HCT116 (cell line): ENCODE measurements around the gene SGSM2. TPM values are rescaled to one million over a fixed set of nuclear protein-coding genes. Genes with fewer than 3 reads are reported as not detected.
"Not testable (repeated sequence)": the region's sequence is repeated elsewhere in the genome, so short reads cannot be mapped to it uniquely, and the experiment has no call there.

Experiments used
- ATAC-seq: fragments of 200-7000 bp; cut with Tn5 transposase; 2 replicates; pipeline ENCODE4 v1.9.1; 2020; ENCODE audit warnings: mild to moderate bottlenecking, moderate library complexity
- BruUV-seq: library from RNA; stranded (reverse); fragments of 400-500 nt; replicated peaks from 2 replicates; lab custom pipeline; 2021; lab: Mats Ljungman, UMichigan
- CTCF ChIA-PET: fragments of 300-600 bp; sonication (Branson Sonifier 250); formaldehyde crosslinking; loops from one replicate; lab custom pipeline; 2021; ENCODE audit warnings: antibody characterized with exemption; lab: Charles Lee
- POLR2A ChIA-PET: fragments of 300-600, 350-600 bp; sonication (Branson Sonifier 250); formaldehyde crosslinking; loops from one replicate; lab custom pipeline; 2021; ENCODE audit warnings: antibody characterized with exemption; lab: Charles Lee
- RAD21 ChIA-PET, 2 experiments: fragments of 300-600 bp; sonication (Branson Sonifier 250); formaldehyde crosslinking; loops; one replicate each; lab custom pipeline; 2023; ENCODE audit warnings: low total read pairs in 2 of 2; ENCODE audit not compliant: uncharacterized antibody in 2 of 2, unreplicated experiment in 2 of 2, low non-redundant PET in 1 of 2; lab: Charles Lee
- DNase-seq: peaks from one replicate; pipeline ENCODE4 v3.0.0-alpha.2; 2010; ENCODE audit warnings: low read depth, low spot score
- H2AFZ ChIP-seq: fragments of 200-600 bp; shearing (Covaris generic), sonication (generic); 2 replicates; pipeline ENCODE4 v1.6.1; 2017; ENCODE audit warnings: low read depth, mixed run types, mixed read lengths, antibody characterized with exemption, low read length; ENCODE audit not compliant: poor library complexity, severe bottlenecking
- H3K27ac ChIP-seq: 2 replicates; pipeline ENCODE4 v1.5.1; 2012; ENCODE audit warnings: low read depth, low read length
- H3K27me3 ChIP-seq: fragments of 200-600 bp; sonication (generic); 2 replicates; pipeline ENCODE4 v1.6.1; 2016; ENCODE audit warnings: mixed run types, low read length, mixed read lengths; ENCODE audit not compliant: insufficient read depth
- H3K36me3 ChIP-seq, 2 experiments: fragments of 200-500 bp in 1 of 2; fragments of 200-600 bp in 1 of 2; sonication (Bioruptor generic) in 1 of 2; sonication (generic) in 1 of 2; 2 replicates each; pipeline versions ENCODE4 v1.5.1 to v1.6.1; 2014 to 2016; ENCODE audit warnings: low read length in 2 of 2, inconsistent platforms in 1 of 2, mixed read lengths in 1 of 2, mixed run types in 1 of 2; ENCODE audit not compliant: insufficient read depth in 2 of 2, control insufficient read depth in 1 of 2
- H3K4me1 ChIP-seq, 2 experiments: fragments of 200-600 bp in 1 of 2; sonication (generic) in 1 of 2; 2 replicates each; pipeline versions ENCODE4 v1.5.1 to v1.6.1; 2012 to 2017; ENCODE audit warnings: low read length in 2 of 2, inconsistent platforms in 1 of 2, mild to moderate bottlenecking in 1 of 2, mixed read lengths in 1 of 2, mixed run types in 1 of 2, moderate library complexity in 1 of 2; ENCODE audit not compliant: insufficient read depth in 2 of 2, control insufficient read depth in 1 of 2
- H3K4me2 ChIP-seq: fragments of 200-600 bp; sonication (generic); 2 replicates; pipeline ENCODE4 v1.6.1; 2017; ENCODE audit warnings: mixed run types, low read length, mixed read lengths
- H3K4me3 ChIP-seq, 2 experiments: fragments of 200-600 bp in 1 of 2; sonication (generic) in 1 of 2; replicated peaks in 1 of 2; 2 replicates each; pipeline ENCODE4 v1.5.1; 2011 to 2016; ENCODE audit warnings: low read length in 2 of 2, control low read depth in 1 of 2, low read depth in 1 of 2, mild to moderate bottlenecking in 1 of 2, mixed read lengths in 1 of 2, mixed run types in 1 of 2
- H3K79me2 ChIP-seq: fragments of 200-600 bp; sonication (generic); 2 replicates; pipeline ENCODE4 v1.6.1; 2017; ENCODE audit warnings: mild to moderate bottlenecking, mixed run types, low read length, moderate library complexity, mixed read lengths; ENCODE audit not compliant: insufficient read depth
- H3K9ac ChIP-seq: fragments of 200-600 bp; sonication (generic); 2 replicates; pipeline ENCODE4 v1.6.1; 2016; ENCODE audit warnings: low read length, mixed read lengths
- H3K9me2 ChIP-seq: fragments of 200-600 bp; sonication (generic), shearing (Covaris generic); 2 replicates; pipeline ENCODE4 v1.6.1; 2017; ENCODE audit warnings: mixed run types, mild to moderate bottlenecking, moderate library complexity; ENCODE audit not compliant: insufficient read depth
- H3K9me3 ChIP-seq, 2 experiments: fragments of 200-500 bp in 1 of 2; fragments of 200-600 bp in 1 of 2; sonication (Bioruptor generic) in 1 of 2; sonication (generic) in 1 of 2; 2 replicates each; pipeline ENCODE4 v1.6.1; 2014 to 2017; ENCODE audit warnings: low read length in 2 of 2, mixed read lengths in 2 of 2, inconsistent platforms in 1 of 2, low read depth in 1 of 2, mild to moderate bottlenecking in 1 of 2, mixed run types in 1 of 2, moderate library complexity in 1 of 2; ENCODE audit not compliant: control insufficient read depth in 1 of 2, insufficient read depth in 1 of 2
- H4K20me1 ChIP-seq: fragments of 200-600 bp; sonication (generic), shearing (Covaris generic); 2 replicates; pipeline ENCODE4 v1.6.1; 2017; ENCODE audit warnings: mixed run types, mild to moderate bottlenecking, moderate library complexity; ENCODE audit not compliant: insufficient read depth
- FOSL1 ChIP-seq: IDR thresholded peaks from 2 replicates; pipeline ENCODE4 v1.6.1; 2012; ENCODE audit warnings: low read depth
- JUND ChIP-seq: IDR thresholded peaks from 2 replicates; pipeline ENCODE4 v1.6.1; 2012
- POLR2AphosphoS5 ChIP-seq: IDR thresholded peaks from 2 replicates; pipeline ENCODE4 v1.6.1; 2011; ENCODE audit warnings: mild to moderate bottlenecking, low read depth, low read length, moderate library complexity
- RAD21 ChIP-seq: IDR thresholded peaks from 2 replicates; pipeline ENCODE4 v1.6.1; 2012; ENCODE audit warnings: low read depth, mild to moderate bottlenecking
- TCF7L2 ChIP-seq: IDR thresholded peaks from 2 replicates; pipeline ENCODE4 v1.7.0; 2011; ENCODE audit warnings: borderline replicate concordance, inconsistent platforms; ENCODE audit not compliant: insufficient read depth, insufficient read length; ENCODE audit errors: extremely low read depth
- YY1 ChIP-seq: IDR thresholded peaks from 2 replicates; pipeline ENCODE4 v1.6.1; 2011; ENCODE audit warnings: low read length, low read depth, moderate library complexity, mild to moderate bottlenecking; ENCODE audit not compliant: insufficient replicate concordance; ENCODE audit errors: extremely low read depth
- intact Hi-C: fragments of 100-400 bp; cut with micrococcal nuclease; formaldehyde crosslinking; loops from 2 replicates; pipeline ENCODE4 v1.10.0; 2022
- total RNA-seq: library from RNA; stranded (reverse); gene quantifications from one replicate; pipeline ENCODE4 v1.2.1, GENCODE V29; 2021; ENCODE audit not compliant: unreplicated experiment

SGSM2 gene
- total RNA-seq, 1 experiment from 2014 or later: 68.1 TPM

DNA sequence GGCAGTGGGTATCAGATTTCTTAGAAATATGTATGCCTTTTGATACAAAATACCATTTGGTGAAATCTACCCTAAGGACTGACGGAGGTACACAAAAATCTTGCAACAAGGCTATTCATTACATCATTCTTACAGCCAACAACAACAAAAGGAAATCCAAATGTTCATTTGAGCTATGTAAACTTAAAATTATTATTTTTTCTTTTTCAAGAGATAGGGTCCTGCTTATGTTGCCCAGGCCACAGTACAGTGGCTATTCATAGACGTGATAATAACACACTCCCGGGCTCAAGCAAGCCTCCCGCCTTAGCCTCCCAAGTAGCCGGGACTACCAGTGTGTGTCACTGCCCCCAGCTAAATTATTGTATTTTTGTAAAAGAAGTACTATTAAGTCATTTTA lies 24.6 kb upstream of the SGSM2 start:
- Histone ChIP-seq H3K4me3 (no peak overlapping the region), H2AFZ (no peak overlapping the region), H3K79me2 (no peaks in the 10 kb centered on the region), H3K9ac (no peak overlapping the region), H3K9me2 (no peaks in the 10 kb centered on the region), H3K4me2 (no peak overlapping the region), H3K27me3 (no peaks in the 10 kb centered on the region), H3K36me3 (no peaks in the 10 kb centered on the region), H4K20me1 (no peaks in the 10 kb centered on the region; the same call in 1 of the 2 replicates), H3K4me1 (peaks cover 12 to 18% of the 10 kb centered on the region in 2 experiments), H3K9me3 (no peaks in the 10 kb centered on the region), H3K27ac (no peak overlapping the region)
- BruUV-seq: no TSS peak
- ChIA-PET CTCF (no interaction called here), POLR2A (interaction anchor here (1.7 kb wide), 1 partner anchor 9 kb away, joined by 4 read pairs; the partner anchor contains the start of genes SMG6 and SRR), RAD21 (no interaction called here)
- no peak for TF ChIP-seq RAD21
- no peak for TF ChIP-seq YY1
- no peak for TF ChIP-seq POLR2AphosphoS5
- intact Hi-C loops: no loop called here
- no peak for DNase-seq
- ATAC-seq: no peak

DNA sequence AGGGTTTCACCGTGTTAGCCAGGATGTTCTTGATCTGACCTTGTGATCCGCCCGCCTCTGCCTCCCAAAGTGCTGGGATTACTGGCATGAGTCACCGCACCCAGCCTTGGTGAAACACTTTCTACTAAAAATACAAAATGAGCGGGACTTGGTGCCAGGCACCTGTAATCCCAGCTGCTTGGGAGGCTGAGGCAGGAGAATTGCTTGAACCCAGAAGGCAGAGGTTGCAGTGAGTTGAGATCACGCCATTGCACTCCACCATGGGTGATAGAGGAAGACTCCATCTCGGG lies 20.4 kb upstream of the SGSM2 start:
- DNase-seq, H4K20me1 ChIP-seq, RAD21 ChIA-PET, H3K27me3 ChIP-seq, H3K9me3 ChIP-seq, H3K36me3 ChIP-seq, BruUV-seq, H3K79me2 ChIP-seq, H3K9me2 ChIP-seq, H2AFZ ChIP-seq, intact Hi-C loops, CTCF ChIA-PET: not testable (repeated sequence)
- Histone ChIP-seq H3K9ac (peak overlapping the region; percentile 27), H3K4me1 (peaks cover 12 to 19% of the 10 kb centered on the region in 2 experiments), H3K4me3 (peak overlapping the region in 1 of 2 experiments; percentile 28; a peak in 1 of 4 replicates), H3K4me2 (peak overlapping the region; percentile 66), H3K27ac (0 out of 2 replicates have a peak overlapping the region, but pooled peaks have one; percentile 14)
- peak; percentile 64 for ATAC-seq
- POLR2A ChIA-PET: interaction anchor here (0.6 to 1.0 kb wide), 3 partner anchors 20 to 573 kb away, joined by 4 to 5 read pairs (median 4); partner anchors contain the start of gene TSR1
- TF ChIP-seq FOSL1 (peak; percentile 36; the same call in 1 of the 2 replicates), TCF7L2 (peak; percentile 32), JUND (peak; percentile 35; the same call in 1 of the 2 replicates)
